HG03060 (cell line): ENCODE data around the gene STX4.

Source experiments
- ATAC-seq: cut with Tn5 transposase; IDR thresholded peaks from one replicate; pipeline ENCODE4 v1.9.1; 2021; ENCODE audit warnings: low read depth, moderate number of reproducible peaks; ENCODE audit not compliant: unreplicated experiment

STX4 gene

GRCh38 chr16:31081428-31082351, 48.3 kb downstream of the STX4 start:
- no peak for ATAC-seq

GRCh38 chr16:31082368-31083045, 49.1 kb downstream of the STX4 start:
- no peak for ATAC-seq

GRCh38 chr16:31083081-31083480, 49.7 kb downstream of the STX4 start:
- ATAC-seq = no peak

GRCh38 chr16:31083556-31083955, 50.2 kb downstream of the STX4 start:
- no peak for ATAC-seq

GRCh38 chr16:31083981-31084380, 50.6 kb downstream of the STX4 start:
- ATAC-seq = no peak

- ATAC-seq = no peak
Measured at GRCh38 chr16:31084584-31085302, 51.4 kb downstream of the STX4 start.

- ATAC-seq = no peak
Measured at GRCh38 chr16:31085411-31085810, 52.1 kb downstream of the STX4 start.

- no peak for ATAC-seq
Measured at GRCh38 chr16:31085873-31086628, 52.7 kb downstream of the STX4 start.

- no peak for ATAC-seq
Measured at GRCh38 chr16:31086629-31086906, 53.2 kb downstream of the STX4 start.

- no peak for ATAC-seq
Measured at GRCh38 chr16:31087481-31087880, 54.1 kb downstream of the STX4 start.

- ATAC-seq = no peak
Measured at GRCh38 chr16:31087971-31088370, 54.6 kb downstream of the STX4 start.

- no peak for ATAC-seq
Measured at GRCh38 chr16:31088459-31089183, 55.3 kb downstream of the STX4 start, which contains the start of gene PRSS53. PRSS53 (minus strand) TSS chr16:31088943; CDS start chr16:31088809, 134 bp downstream.

GRCh38 chr16:31089199-31089598, 55.8 kb downstream of the STX4 start:
- ATAC-seq = no peak
